Measurements from ENCODE around the gene WDFY4. TPM values are rescaled to one million over a fixed set of nuclear protein-coding genes. Genes with fewer than 3 reads are reported as not detected.

The WDFY4 gene
- total RNA-seq, 2 experiments from 2014 or later: 0.90 to 1.1 TPM

- no peaks in the 10 kb centered on the region for H3K27me3 Mint-ChIP-seq
- TF ChIP-seq CTCF (IDR thresholded peaks at IDR 0.05): no peak
- H3K27ac Mint-ChIP-seq: no peak overlapping the region
- ATAC-seq: no peak
- intact Hi-C loops (cut with micrococcal nuclease): no loop called here
- ChIA-PET POLR2A (no interaction called here), CTCF (no interaction called here)
- H3K9me3 Mint-ChIP-seq: no peaks in the 10 kb centered on the region
- no peaks in the 10 kb centered on the region for H3K4me1 Mint-ChIP-seq (ENCODE audit: low read depth)
- H3K36me3 Mint-ChIP-seq (ENCODE audit: low read depth): no peaks in the 10 kb centered on the region
- DNase-seq: no peak
- no peak overlapping the region for H3K4me3 Mint-ChIP-seq
These were observed 290.0 kb downstream of the WDFY4 start for GRCh38 chr10:48974510-48975156.

DNA sequence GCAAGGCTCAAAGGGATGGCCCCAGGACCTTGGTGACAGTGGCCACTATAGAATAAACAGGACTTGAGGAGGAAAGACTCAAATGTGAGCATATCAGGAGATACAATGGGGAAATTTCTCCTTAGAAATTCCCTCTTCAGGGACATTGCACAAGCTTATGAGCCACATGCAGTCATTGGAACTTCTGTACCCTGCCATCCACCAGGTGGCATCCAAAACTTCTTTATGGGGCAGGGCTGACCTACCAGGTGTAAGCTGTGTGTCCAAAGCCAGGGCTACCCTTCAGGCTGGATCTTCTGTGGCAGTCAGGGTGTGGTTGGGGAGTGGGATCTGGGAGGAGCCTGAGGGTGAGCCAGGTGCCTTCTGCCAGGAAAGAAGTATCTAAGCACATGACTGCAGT is 291.5 kb downstream of the WDFY4 start:
- POLR2A ChIA-PET: no interaction called here
- Mint-ChIP-seq H3K36me3 (ENCODE audit: low read depth) (no peaks in the 10 kb centered on the region), H3K9me3 (no peaks in the 10 kb centered on the region), H3K4me1 (ENCODE audit: low read depth) (no peaks in the 10 kb centered on the region), H3K27ac (no peak overlapping the region), H3K4me3 (no peak overlapping the region), H3K27me3 (no peaks in the 10 kb centered on the region)
- ATAC-seq (no peak), DNase-seq (peak; percentile 6)
- TF ChIP-seq CTCF (IDR thresholded peaks at IDR 0.05): no peak
- intact Hi-C loops (cut with micrococcal nuclease): no loop called here
- CTCF ChIA-PET: no interaction called here

- DNase-seq (no peak), ATAC-seq (no peak)
- no peak for TF ChIP-seq CTCF (IDR thresholded peaks at IDR 0.05)
- H3K4me3 Mint-ChIP-seq: no peak overlapping the region
- H3K36me3 Mint-ChIP-seq (ENCODE audit: low read depth): no peaks in the 10 kb centered on the region
- intact Hi-C loops (cut with micrococcal nuclease): no loop called here
- no peaks in the 10 kb centered on the region for H3K27me3 Mint-ChIP-seq
- CTCF ChIA-PET: no interaction called here
- no peaks in the 10 kb centered on the region for H3K4me1 Mint-ChIP-seq (ENCODE audit: low read depth)
- H3K27ac Mint-ChIP-seq: no peak overlapping the region
- POLR2A ChIA-PET: no interaction called here
- no peaks in the 10 kb centered on the region for H3K9me3 Mint-ChIP-seq
These were observed 293.6 kb downstream of the WDFY4 start for GRCh38 chr10:48978318-48978717.

GRCh38 chr10:48981310-48981907 is 296.7 kb downstream of the WDFY4 start:
- ChIA-PET POLR2A (no interaction called here), CTCF (interaction anchor here (0.6 to 1.1 kb wide), 5 partner anchors 28 to 105 kb away, joined by 3 to 5 read pairs (median 3); no protein-coding TSS in a partner anchor)
- no peaks in the 10 kb centered on the region for H3K4me1 Mint-ChIP-seq (ENCODE audit: low read depth)
- no peaks in the 10 kb centered on the region for H3K36me3 Mint-ChIP-seq (ENCODE audit: low read depth)
- intact Hi-C loops (cut with micrococcal nuclease): loop anchor here (5.0 to 10.0 kb wide), 2 partner anchors 181 to 533 kb away; no protein-coding TSS in a partner anchor
- H3K27ac Mint-ChIP-seq: no peak overlapping the region
- ATAC-seq (peak; percentile 49), DNase-seq (peak; percentile 50)
- TF ChIP-seq CTCF (IDR thresholded peaks at IDR 0.05): peak; percentile 85
- H3K9me3 Mint-ChIP-seq: no peaks in the 10 kb centered on the region
- no peaks in the 10 kb centered on the region for H3K27me3 Mint-ChIP-seq
- H3K4me3 Mint-ChIP-seq: no peak overlapping the region

- ATAC-seq: no peak
- Mint-ChIP-seq H3K36me3 (ENCODE audit: low read depth) (no peaks in the 10 kb centered on the region), H3K27me3 (no peaks in the 10 kb centered on the region), H3K4me1 (ENCODE audit: low read depth) (no peaks in the 10 kb centered on the region), H3K9me3 (no peaks in the 10 kb centered on the region), H3K27ac (no peak overlapping the region), H3K4me3 (no peak overlapping the region)
- CTCF ChIA-PET: interaction anchor here (1.0 kb wide), 1 partner anchor 26 kb away, joined by 5 read pairs; no protein-coding TSS in a partner anchor
- intact Hi-C loops (cut with micrococcal nuclease): loop anchor here (5.0 to 10.0 kb wide), 2 partner anchors 180 to 532 kb away; no protein-coding TSS in a partner anchor
- no peak for DNase-seq
- POLR2A ChIA-PET: no interaction called here
- TF ChIP-seq CTCF (IDR thresholded peaks at IDR 0.05): no peak
These were observed 297.9 kb downstream of the WDFY4 start for GRCh38 chr10:48982584-48982983.

Measured in activated CD8-positive, alpha-beta T cell treated with anti-CD3 and anti-CD28 coated beads for 36 hours (primary cell).